Keratinocyte (primary cell): ENCODE data around the gene GLI3. TPM values are rescaled to one million over a fixed set of nuclear protein-coding genes. Genes with fewer than 3 reads are reported as not detected.

Experiments used
- DNase-seq: peaks from one replicate; pipeline ENCODE4 v3.0.0-alpha.2; 2011; ENCODE audit warnings: low read depth, missing footprints, low spot score
- FAIRE-seq: peaks from 2 replicates; lab custom pipeline; 2011; peaks lifted over from hg19 to GRCh38; lab: Jason Lieb, UNC
- H2AFZ ChIP-seq: 2 replicates; pipeline ENCODE4 v1.6.0; 2012; ENCODE audit warnings: low read length, control low read depth, inconsistent platforms; ENCODE audit not compliant: control insufficient read depth
- H3K27ac ChIP-seq: 2 replicates; pipeline ENCODE4 v1.5.1; 2011; ENCODE audit warnings: low read length; ENCODE audit not compliant: control insufficient read depth, insufficient read depth
- H3K27me3 ChIP-seq: 3 replicates; pipeline ENCODE4 v1.6.0; 2011; ENCODE audit warnings: low read length; ENCODE audit not compliant: control insufficient read depth, insufficient read depth; ENCODE audit errors: extremely low read depth
- H3K36me3 ChIP-seq, 2 experiments: 2 replicates in 1 of 2; 3 replicates in 1 of 2; pipeline ENCODE4 v1.5.1; 2011; ENCODE audit warnings: low read length in 2 of 2, mild to moderate bottlenecking in 1 of 2; ENCODE audit not compliant: control insufficient read depth in 2 of 2, insufficient read depth in 2 of 2; ENCODE audit errors: extremely low read depth in 1 of 2
- H3K4me1 ChIP-seq: 3 replicates; pipeline ENCODE4 v1.5.1; 2011; ENCODE audit warnings: low read length; ENCODE audit not compliant: control insufficient read depth, insufficient read depth; ENCODE audit errors: extremely low read depth
- H3K4me2 ChIP-seq: 3 replicates; pipeline ENCODE4 v1.6.0; 2011; ENCODE audit warnings: low read depth, low read length; ENCODE audit not compliant: control insufficient read depth, insufficient read depth; ENCODE audit errors: extremely low read depth
- H3K4me3 ChIP-seq, 3 experiments: fragments of 200-600 bp in 1 of 3; sonication (generic) in 1 of 3; 2 replicates in 2 of 3; 3 replicates in 1 of 3; pipeline ENCODE4 v1.5.1; 2011 to 2016; ENCODE audit warnings: low read length in 3 of 3, mild to moderate bottlenecking in 3 of 3, control low read depth in 2 of 3, inconsistent platforms in 1 of 3, low read depth in 1 of 3, mixed read lengths in 1 of 3, mixed run types in 1 of 3, moderate library complexity in 1 of 3; ENCODE audit not compliant: control insufficient read depth in 2 of 3, insufficient read depth in 2 of 3; ENCODE audit errors: extremely low read depth in 1 of 3
- H3K79me2 ChIP-seq: 2 replicates; pipeline ENCODE4 v1.6.0; 2012; ENCODE audit warnings: low read length; ENCODE audit not compliant: control insufficient read depth, insufficient read depth
- H3K9ac ChIP-seq: 3 replicates; pipeline ENCODE4 v1.6.0; 2011; ENCODE audit warnings: low read length; ENCODE audit not compliant: control insufficient read depth, insufficient read depth; ENCODE audit errors: extremely low read depth
- H3K9me1 ChIP-seq: 3 replicates; pipeline ENCODE4 v1.6.0; 2011; ENCODE audit warnings: low read length; ENCODE audit not compliant: control insufficient read depth, insufficient read depth; ENCODE audit errors: extremely low read depth
- H3K9me3 ChIP-seq: 2 replicates; pipeline ENCODE4 v1.5.1; 2012; ENCODE audit warnings: low read depth, low read length; ENCODE audit not compliant: control insufficient read depth
- H4K20me1 ChIP-seq: 3 replicates; pipeline ENCODE4 v1.6.0; 2011; ENCODE audit warnings: low read length; ENCODE audit not compliant: control insufficient read depth, insufficient read depth; ENCODE audit errors: extremely low read depth
- EZH2 ChIP-seq: IDR thresholded peaks from one replicate; pipeline ENCODE4 v1.6.1; 2012; ENCODE audit warnings: inconsistent platforms, mild to moderate bottlenecking, low read length, moderate library complexity
- dilution Hi-C: fragments of 300-500 bp; cut with MboI; formaldehyde crosslinking; loops from one replicate; pipeline ENCODE4 v1.7.0; 2020; ENCODE audit warnings: low sequenced_read_pairs; ENCODE audit not compliant: extremely low pct_ligation_motif_present
- polyA plus RNA-seq, 5 experiments: library from polyadenylated mRNA; depleted of rRNA in 3 of 5; stranded (reverse) in 3 of 5; stranded (forward) in 1 of 5; unstranded in 1 of 5; fragments of >200 nt; gene quantifications; 1 replicate in 1 of 5; 2 replicates in 3 of 5; 3 replicates in 1 of 5; pipeline versions ENCODE4 v1.2.1 to v1.2.3, GENCODE V29; 2011 to 2012; ENCODE audit warnings: missing spikeins in 2 of 5, low read depth in 1 of 5, low replicate concordance in 1 of 5
- TF ChIP-seq, protein P1 (sequence below), 3 experiments: IDR thresholded peaks in 1 of 3; conservative IDR thresholded peaks in 1 of 3; optimal IDR thresholded peaks in 1 of 3; 2 replicates in 2 of 3; 3 replicates in 1 of 3; pipeline versions ENCODE3 to v1.5.1; 2011; ENCODE audit warnings: low read length in 3 of 3, mild to moderate bottlenecking in 3 of 3, moderate library complexity in 2 of 3, control low read depth in 1 of 3, inconsistent platforms in 1 of 3; ENCODE audit not compliant: insufficient read depth in 2 of 3; ENCODE audit errors: extremely low read depth in 1 of 3

Gene GLI3
- polyA plus RNA-seq, 1 donor (not counting 4 experiments of a cell fraction or from before 2014, with no cell fraction given), result 3.6 TPM

DNA sequence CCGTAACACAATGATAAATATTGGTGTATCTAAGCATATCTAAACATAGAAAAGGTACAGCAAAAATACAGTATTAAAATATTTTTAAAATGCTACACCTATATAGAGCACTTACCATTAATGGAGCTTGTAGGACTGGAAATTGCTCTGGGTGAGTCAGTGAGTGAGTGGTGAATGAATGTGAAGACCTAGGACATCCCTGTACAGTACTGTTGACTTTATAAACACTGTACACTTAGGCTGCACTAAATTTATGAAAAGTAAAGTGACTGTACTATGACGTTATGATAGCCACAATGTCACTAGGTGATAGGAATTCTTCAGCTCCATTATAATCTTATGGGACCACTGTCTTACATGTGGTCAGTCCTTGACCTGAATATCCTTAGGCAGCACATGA is 147.0 kb downstream of the GLI3 start:
- Histone ChIP-seq H3K9me1 (no peaks in the 10 kb centered on the region), H3K9me3 (no peaks in the 10 kb centered on the region), H3K4me3 (no peak overlapping the region), H3K27ac (no peak overlapping the region), H3K36me3 (no peaks in the 10 kb centered on the region), H4K20me1 (no peaks in the 10 kb centered on the region), H3K9ac (no peak overlapping the region), H3K27me3 (no peaks in the 10 kb centered on the region), H3K4me1 (no peaks in the 10 kb centered on the region), H3K4me2 (no peak overlapping the region), H3K79me2 (peaks cover 2% of the 10 kb centered on the region), H2AFZ (no peak overlapping the region)
- TF ChIP-seq, protein P1, sequence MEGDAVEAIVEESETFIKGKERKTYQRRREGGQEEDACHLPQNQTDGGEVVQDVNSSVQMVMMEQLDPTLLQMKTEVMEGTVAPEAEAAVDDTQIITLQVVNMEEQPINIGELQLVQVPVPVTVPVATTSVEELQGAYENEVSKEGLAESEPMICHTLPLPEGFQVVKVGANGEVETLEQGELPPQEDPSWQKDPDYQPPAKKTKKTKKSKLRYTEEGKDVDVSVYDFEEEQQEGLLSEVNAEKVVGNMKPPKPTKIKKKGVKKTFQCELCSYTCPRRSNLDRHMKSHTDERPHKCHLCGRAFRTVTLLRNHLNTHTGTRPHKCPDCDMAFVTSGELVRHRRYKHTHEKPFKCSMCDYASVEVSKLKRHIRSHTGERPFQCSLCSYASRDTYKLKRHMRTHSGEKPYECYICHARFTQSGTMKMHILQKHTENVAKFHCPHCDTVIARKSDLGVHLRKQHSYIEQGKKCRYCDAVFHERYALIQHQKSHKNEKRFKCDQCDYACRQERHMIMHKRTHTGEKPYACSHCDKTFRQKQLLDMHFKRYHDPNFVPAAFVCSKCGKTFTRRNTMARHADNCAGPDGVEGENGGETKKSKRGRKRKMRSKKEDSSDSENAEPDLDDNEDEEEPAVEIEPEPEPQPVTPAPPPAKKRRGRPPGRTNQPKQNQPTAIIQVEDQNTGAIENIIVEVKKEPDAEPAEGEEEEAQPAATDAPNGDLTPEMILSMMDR (optimal IDR thresholded peaks at IDR 0.05 in 1 of 3, IDR thresholded peaks at IDR 0.05 in 1 of 3, conservative IDR thresholded peaks at IDR 0.05 in 1 of 3; ENCODE audit: extremely low read depth in 1 of 3, insufficient read depth in 2 of 3, low read length in 3 of 3), result no peak
- TF ChIP-seq EZH2, result no peak
- FAIRE-seq (no peak), DNase-seq (no peak)
- dilution Hi-C loops, result no loop called here

DNA sequence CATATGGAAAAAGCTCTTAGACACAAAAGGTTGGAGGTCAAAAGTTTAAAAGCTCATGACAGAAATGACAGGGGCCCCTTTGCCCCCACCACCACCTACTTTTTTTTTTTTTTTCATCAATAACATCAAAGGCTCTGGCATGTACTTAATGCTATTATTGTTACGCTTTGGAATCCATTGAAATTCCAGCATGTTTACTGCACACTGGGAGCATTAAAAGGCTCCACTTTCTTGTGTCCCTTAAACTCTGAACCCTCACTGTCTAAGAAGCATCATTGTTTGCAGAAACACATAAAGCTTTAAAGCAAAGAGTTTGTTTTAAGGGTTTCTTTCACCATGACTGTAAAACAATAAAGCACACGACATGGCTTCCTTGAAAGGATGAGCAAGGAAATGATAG is 149.4 kb downstream of the GLI3 start:
- dilution Hi-C loops, result no loop called here
- FAIRE-seq (no peak), DNase-seq (no peak)
- no peaks in the 10 kb centered on the region for H3K27me3 ChIP-seq
- H3K4me2 ChIP-seq, result no peak overlapping the region
- no peaks in the 10 kb centered on the region for H4K20me1 ChIP-seq
- no peak overlapping the region for H3K4me3 ChIP-seq
- H3K9me3 ChIP-seq, result no peaks in the 10 kb centered on the region
- no peaks in the 10 kb centered on the region for H3K36me3 ChIP-seq
- H2AFZ ChIP-seq, result no peak overlapping the region
- H3K9ac ChIP-seq, result no peak overlapping the region
- H3K79me2 ChIP-seq, result peaks cover 2% of the 10 kb centered on the region
- TF ChIP-seq, protein P1 (optimal IDR thresholded peaks at IDR 0.05 in 1 of 3, IDR thresholded peaks at IDR 0.05 in 1 of 3, conservative IDR thresholded peaks at IDR 0.05 in 1 of 3; ENCODE audit: extremely low read depth in 1 of 3, insufficient read depth in 2 of 3, low read length in 3 of 3), result no peak
- no peak for TF ChIP-seq EZH2
- H3K9me1 ChIP-seq, result no peaks in the 10 kb centered on the region
- no peak overlapping the region for H3K27ac ChIP-seq
- no peaks in the 10 kb centered on the region for H3K4me1 ChIP-seq
